Activated naive CD4-positive, alpha-beta T cell treated with anti-CD3 and anti-CD28 coated beads for 36 hours (primary cell): Measurements from ENCODE around the gene SCRT2. TPM values are rescaled to one million over a fixed set of nuclear protein-coding genes. Genes with fewer than 3 reads are reported as not detected.

Source experiments
- CTCF ChIA-PET: fragments of 350-600 bp; sonication (Branson Sonifier 250); formaldehyde crosslinking; loops from one replicate; lab custom pipeline; 2021; ENCODE audit warnings: antibody characterized with exemption; lab: Charles Lee
- DNase-seq: peaks from one replicate; pipeline ENCODE4 v3.0.0-alpha.2; 2020
- H3K27ac Mint-ChIP-seq: one replicate; pipeline ENCODE4 v1.8.0; 2021; ENCODE audit warnings: mild to moderate bottlenecking, mixed read lengths
- H3K27me3 Mint-ChIP-seq: one replicate; pipeline ENCODE4 v1.8.0; 2021; ENCODE audit warnings: low read depth, mixed read lengths
- H3K36me3 Mint-ChIP-seq: one replicate; pipeline ENCODE4 v1.8.0; 2021; ENCODE audit warnings: low read depth, mixed read lengths
- H3K4me1 Mint-ChIP-seq: one replicate; pipeline ENCODE4 v1.8.0; 2021; ENCODE audit warnings: low read depth, mixed read lengths
- H3K4me3 Mint-ChIP-seq: one replicate; pipeline ENCODE4 v1.8.0; 2021; ENCODE audit warnings: mild to moderate bottlenecking, moderate library complexity, mixed read lengths
- H3K9me3 Mint-ChIP-seq: one replicate; pipeline ENCODE4 v1.8.0; 2021; ENCODE audit warnings: mixed read lengths
- intact Hi-C: fragments of 100-400 bp; cut with micrococcal nuclease; formaldehyde crosslinking; loops from one replicate; pipeline ENCODE4 v1.15.1; 2023
- total RNA-seq, 2 experiments: library from RNA; stranded (reverse); gene quantifications; one replicate each; pipeline ENCODE4 v1.2.3, GENCODE V29; 2021

Gene SCRT2
- total RNA-seq, 2 experiments from 2014 or later, result not detected

DNA sequence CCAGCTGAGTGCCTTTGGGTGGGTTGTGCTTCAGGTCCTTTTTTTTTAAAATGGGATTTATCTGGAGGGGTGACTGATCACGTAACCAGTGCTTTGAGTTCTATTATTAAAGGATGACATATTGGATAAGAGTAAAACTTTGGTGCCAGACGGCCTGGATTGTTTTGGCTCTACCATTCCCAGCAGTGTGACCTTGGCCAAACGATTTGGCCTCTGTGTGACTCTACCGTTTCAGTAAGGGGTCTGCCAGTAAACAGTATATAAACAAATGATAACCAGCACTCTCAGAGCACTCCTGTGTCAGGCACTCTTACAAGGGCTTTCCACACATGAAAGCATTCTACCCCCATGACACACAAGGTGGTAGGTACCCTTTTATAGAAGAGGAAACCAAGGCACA is 8.7 kb downstream of the SCRT2 start:
- Mint-ChIP-seq H3K27me3 (peaks cover 58% of the 10 kb centered on the region), H3K4me1 (peaks cover 4% of the 10 kb centered on the region), H3K27ac (no peak overlapping the region), H3K36me3 (no peaks in the 10 kb centered on the region), H3K4me3 (no peak overlapping the region), H3K9me3 (no peaks in the 10 kb centered on the region)
- intact Hi-C loops, result loop anchor here (1.0 to 5.0 kb wide), 4 partner anchors 14 to 313 kb away; partner anchors contain the start of gene SRXN1
- CTCF ChIA-PET, result interaction anchor here (0.7 to 2.7 kb wide), 12 partner anchors 10 to 314 kb away, joined by 3 to 15 read pairs (median 4); no protein-coding TSS in a partner anchor
- DNase-seq, result no peak

DNA sequence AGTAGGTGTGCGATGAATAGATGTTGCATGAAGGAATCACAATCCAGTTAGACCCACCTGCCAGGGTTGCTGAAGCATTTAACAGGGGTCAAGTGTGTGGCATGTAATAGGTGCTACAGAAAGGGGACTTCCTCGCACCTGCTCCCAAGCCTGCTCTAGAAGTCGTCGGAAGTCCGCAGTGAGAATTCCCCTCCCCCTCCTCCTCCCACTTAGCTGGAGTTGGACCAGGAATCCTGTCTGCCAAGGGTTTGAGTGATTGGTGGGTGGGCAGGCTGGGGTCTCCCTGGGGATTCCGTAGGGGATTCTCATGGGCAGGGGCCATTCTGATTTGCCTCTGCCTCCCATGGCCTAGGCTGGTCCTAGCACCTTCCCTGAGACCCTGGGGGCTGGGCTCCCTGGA is 10.3 kb downstream of the SCRT2 start:
- Mint-ChIP-seq H3K9me3 (no peaks in the 10 kb centered on the region), H3K4me3 (no peak overlapping the region), H3K27me3 (peaks cover 55% of the 10 kb centered on the region), H3K36me3 (no peaks in the 10 kb centered on the region), H3K4me1 (peaks cover 4% of the 10 kb centered on the region), H3K27ac (no peak overlapping the region)
- DNase-seq, result no peak
- CTCF ChIA-PET, result no interaction called here
- intact Hi-C loops, result loop anchor here (5.0 kb wide), 1 partner anchor 62 kb away; no protein-coding TSS in a partner anchor

DNA sequence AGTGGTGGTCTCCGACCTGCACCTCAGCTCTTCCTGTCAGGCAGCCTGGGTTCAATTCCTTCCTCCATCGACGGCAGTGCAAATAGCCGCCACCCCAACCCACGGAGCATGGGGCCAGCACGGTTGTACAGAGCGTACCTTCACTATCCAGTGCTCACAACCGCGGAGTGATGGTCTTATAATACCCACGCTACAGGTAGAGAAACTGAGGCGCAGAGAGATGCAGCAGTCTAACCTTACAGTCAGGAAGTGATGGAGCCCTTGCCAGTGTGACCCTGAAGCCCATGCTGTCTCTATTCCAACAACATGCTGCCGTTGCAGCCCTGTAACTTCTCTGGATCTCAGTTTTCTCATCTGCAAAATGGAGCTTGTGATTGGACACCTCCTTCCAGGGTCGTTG is 11.0 kb downstream of the SCRT2 start:
- CTCF ChIA-PET, result no interaction called here
- intact Hi-C loops, result no loop called here
- Mint-ChIP-seq H3K27ac (no peak overlapping the region), H3K36me3 (no peaks in the 10 kb centered on the region), H3K27me3 (peaks cover 52% of the 10 kb centered on the region), H3K9me3 (no peaks in the 10 kb centered on the region), H3K4me1 (peaks cover 4% of the 10 kb centered on the region), H3K4me3 (no peak overlapping the region)
- DNase-seq, result no peak

DNA sequence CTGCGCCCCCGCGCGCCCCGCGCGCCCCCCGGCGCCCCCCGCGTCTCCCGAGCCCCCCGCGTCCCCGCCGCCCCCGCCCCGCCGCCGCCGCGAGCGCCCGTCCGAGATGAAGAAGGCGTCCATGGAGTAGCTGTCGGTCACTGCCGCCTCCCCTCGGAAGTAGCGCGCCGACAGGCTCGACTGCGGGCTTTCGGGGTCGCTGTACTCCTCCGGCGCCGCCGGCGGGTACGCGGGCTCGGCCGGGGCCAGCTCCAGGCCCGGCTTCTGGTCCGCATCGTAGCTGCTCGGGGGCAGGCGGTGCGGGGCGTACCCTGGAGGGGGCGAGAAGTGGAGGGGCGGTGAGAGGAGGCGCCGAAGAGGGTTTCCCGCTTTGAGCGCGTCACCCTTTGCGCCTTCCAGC is 11.5 kb downstream of the SCRT2 start:
- intact Hi-C loops, result no loop called here
- no peak for DNase-seq
- H3K27ac Mint-ChIP-seq, result no peak overlapping the region
- CTCF ChIA-PET, result no interaction called here
- H3K36me3 Mint-ChIP-seq, result no peaks in the 10 kb centered on the region
- peaks cover 4% of the 10 kb centered on the region for H3K4me1 Mint-ChIP-seq
- H3K27me3 Mint-ChIP-seq, result peaks cover 52% of the 10 kb centered on the region
- no peaks in the 10 kb centered on the region for H3K9me3 Mint-ChIP-seq
- no peak overlapping the region for H3K4me3 Mint-ChIP-seq

DNA sequence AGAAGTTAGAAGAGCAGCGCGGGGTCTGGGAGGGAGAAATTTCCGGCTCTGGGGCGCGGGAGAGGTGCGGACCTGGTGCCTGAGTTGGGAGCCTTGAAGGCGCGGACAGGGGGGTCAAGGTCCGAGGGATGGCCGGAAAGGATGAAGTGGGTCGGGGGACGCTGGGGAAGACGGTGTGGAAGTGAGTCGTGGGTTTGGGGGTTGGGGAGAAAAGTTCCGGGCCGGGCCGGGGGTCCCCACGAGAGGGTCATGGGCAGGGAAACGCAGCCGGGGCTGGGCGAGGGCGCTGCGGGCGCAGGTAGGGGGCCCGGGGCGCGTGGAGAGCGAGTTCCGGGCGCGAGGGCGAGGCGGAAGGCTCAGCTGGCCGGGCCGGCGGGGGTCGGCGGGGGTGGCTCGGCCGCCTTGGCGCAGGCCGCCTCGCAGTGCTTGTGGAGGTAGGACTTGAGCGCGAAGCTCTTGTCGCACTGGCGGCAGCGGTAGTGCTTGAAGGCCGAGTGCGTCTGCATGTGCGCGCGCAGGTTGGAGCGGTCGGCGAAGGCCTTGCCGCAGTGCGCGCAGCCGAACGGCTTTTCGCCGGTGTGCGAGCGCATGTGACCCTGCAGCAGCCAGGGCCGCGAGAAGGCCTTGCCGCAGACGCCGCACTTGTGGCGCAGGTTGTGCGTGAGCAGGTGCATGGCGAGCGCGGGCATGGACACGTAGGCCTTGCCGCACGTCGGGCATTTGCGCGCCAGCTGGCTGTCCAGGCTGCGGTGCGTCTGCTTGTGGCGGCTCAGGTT is 12.1 kb downstream of the SCRT2 start:
- no peak overlapping the region for H3K27ac Mint-ChIP-seq
- H3K4me1 Mint-ChIP-seq, result peaks cover 4% of the 10 kb centered on the region
- H3K4me3 Mint-ChIP-seq, result no peak overlapping the region
- no peaks in the 10 kb centered on the region for H3K36me3 Mint-ChIP-seq
- intact Hi-C loops, result no loop called here
- DNase-seq, result no peak
- no peaks in the 10 kb centered on the region for H3K9me3 Mint-ChIP-seq
- peaks cover 53% of the 10 kb centered on the region for H3K27me3 Mint-ChIP-seq
- CTCF ChIA-PET, result no interaction called here

DNA sequence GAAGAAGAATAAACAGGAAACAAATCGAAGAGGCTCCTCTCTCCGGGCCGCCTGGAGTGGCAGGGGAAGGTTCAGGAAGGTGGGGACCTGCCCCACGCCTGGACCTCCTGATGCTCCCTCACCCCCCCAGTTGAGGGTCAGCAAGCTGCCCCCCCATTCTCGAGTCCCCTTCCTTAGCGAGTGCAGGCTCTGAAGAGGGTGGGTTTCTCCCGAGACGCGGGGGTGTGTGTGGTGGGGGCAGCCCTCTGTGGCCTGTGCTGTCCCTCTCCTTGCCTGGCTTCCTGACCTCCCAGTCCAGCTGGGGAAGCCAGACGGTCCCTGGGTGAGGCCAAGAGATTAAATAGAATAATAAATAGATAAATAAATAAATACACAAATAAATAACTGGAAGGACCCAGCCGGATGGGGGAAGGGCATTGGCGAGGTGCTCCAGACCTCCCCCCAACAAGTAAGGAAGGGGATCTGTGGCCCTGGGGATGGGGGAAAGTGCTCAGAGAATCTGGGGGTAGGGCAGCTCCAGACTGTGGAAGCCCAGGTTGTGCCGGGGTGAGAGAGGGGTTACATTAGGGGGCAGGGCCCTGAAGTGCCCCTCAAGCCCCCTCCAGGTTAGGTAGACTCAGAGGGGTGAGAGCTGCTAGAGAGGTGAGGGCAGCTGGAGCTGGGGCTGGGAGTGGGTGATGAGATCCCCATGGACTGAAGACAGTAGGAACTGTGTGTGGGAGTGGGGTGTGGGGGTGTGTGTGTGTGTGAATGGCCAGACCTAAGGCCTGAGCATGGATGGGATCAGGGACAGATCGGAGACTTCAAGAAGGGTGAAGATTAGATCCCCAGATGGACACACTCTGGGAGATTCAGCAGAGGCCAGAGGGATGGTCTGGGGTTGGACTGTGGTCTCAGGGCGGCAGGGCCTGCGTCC is 13.1 kb downstream of the SCRT2 start:
- intact Hi-C loops, result no loop called here
- Mint-ChIP-seq H3K36me3 (no peaks in the 10 kb centered on the region), H3K4me1 (peaks cover 4% of the 10 kb centered on the region), H3K9me3 (no peaks in the 10 kb centered on the region), H3K27ac (no peak overlapping the region), H3K4me3 (no peak overlapping the region), H3K27me3 (peaks cover 52% of the 10 kb centered on the region)
- CTCF ChIA-PET, result interaction anchor here (0.6 to 0.7 kb wide), 2 partner anchors 112 to 118 kb away, joined by 3 read pairs; no protein-coding TSS in a partner anchor
- no peak for DNase-seq

DNA sequence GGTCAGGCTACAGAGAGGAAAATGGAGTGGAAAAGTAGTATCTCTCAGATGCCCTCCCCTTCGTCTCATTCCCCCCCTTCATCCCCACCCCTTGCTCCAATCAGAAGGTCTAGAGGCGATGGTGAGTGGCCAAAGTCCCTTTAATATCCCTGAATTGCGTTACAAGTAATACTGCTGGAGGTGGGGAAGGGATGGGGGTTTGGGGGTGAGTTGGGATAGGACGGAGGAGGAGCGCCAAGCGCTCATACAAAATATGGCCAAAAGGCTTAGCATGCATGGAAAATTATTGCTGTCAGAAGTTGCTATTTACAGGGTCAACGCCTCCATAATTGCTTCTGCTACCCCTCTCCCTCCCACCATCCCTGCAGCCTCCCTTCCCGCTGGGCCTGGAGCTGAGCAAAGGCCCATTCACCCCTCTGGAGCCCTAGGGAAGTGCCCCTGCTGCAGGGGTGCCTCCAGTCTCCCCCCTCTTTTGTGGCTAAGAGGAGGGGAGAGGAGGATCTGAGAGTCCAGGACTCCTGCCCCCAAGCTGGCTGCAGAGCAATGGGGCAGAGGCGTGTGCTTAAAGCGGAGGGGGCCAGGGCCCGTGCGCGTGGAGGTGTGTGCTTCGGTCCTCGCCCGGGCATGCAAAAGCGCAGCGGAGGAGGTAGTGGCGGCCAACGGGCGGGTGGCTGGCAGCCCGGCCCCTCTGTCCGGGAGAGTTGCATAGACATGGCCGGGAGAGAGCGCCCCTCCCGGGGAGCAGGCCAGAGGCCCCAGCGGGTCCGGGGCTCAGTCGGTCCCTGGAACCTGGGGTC is 13.9 kb downstream of the SCRT2 start:
- H3K9me3 Mint-ChIP-seq, result no peaks in the 10 kb centered on the region
- CTCF ChIA-PET, result interaction anchor here (1.2 kb wide), 1 partner anchor 14 kb away, joined by 3 read pairs; no protein-coding TSS in a partner anchor

DNA sequence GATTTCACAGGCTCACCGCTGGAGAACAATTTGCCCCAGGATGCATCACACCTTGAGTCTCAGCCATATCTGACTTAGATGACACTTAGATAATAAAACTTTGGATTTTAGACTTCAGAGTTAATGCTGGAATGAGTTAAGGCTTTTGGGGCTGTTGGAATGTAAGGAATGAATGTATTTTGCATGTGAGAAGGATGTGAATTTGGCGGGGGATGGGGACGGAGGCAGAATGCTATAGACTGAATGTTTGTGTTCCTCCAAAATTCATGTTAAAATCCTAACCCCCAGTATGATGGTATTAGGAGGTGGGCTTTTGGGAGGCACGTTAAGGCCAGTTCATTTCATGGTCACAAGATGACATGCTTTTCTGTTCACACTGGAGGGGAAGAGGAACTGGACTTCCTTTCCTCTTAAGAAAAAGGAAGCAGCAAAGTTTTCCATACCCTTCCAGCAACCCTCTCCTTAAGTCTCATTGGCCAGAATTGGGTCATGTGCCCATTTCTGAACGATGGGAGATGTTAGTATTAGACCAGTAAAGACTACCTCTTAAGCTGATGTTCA is 16.8 kb downstream of the SCRT2 start:
- peaks cover 40% of the 10 kb centered on the region for H3K27me3 Mint-ChIP-seq
- no peaks in the 10 kb centered on the region for H3K9me3 Mint-ChIP-seq
- no peaks in the 10 kb centered on the region for H3K36me3 Mint-ChIP-seq
- H3K4me1 Mint-ChIP-seq, result peaks cover 4% of the 10 kb centered on the region
- intact Hi-C loops, result no loop called here
- no peak overlapping the region for H3K27ac Mint-ChIP-seq
- no peak for DNase-seq
- no peak overlapping the region for H3K4me3 Mint-ChIP-seq
- CTCF ChIA-PET, result no interaction called here

More for the DNA sequence above, 13.9 kb downstream of the SCRT2 start:
- Mint-ChIP-seq H3K27me3 (peaks cover 45% of the 10 kb centered on the region), H3K36me3 (no peaks in the 10 kb centered on the region), H3K27ac (no peak overlapping the region), H3K4me1 (peaks cover 4% of the 10 kb centered on the region), H3K4me3 (no peak overlapping the region)
- DNase-seq, result no peak
- intact Hi-C loops, result no loop called here

DNA sequence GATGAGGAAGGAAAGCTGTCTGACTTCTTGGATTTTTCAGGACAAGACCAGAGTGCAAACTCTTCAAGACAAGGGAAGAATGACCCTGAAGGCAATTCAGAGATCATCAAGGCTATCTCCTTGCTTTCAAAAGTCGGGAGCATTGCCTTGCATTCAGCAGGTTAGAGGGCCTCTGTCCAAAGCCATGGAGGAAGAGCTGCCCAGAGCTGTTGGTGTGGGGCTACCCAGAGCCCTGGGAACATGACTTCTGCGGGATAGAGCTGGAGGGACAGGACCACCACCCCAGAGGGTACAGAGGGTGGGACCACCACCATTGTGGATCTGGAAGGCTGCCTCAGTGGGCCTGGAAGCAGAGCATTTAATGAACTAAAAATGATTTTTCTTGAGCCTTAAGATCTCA is 17.4 kb downstream of the SCRT2 start:
- H3K9me3 Mint-ChIP-seq, result no peaks in the 10 kb centered on the region
- H3K4me1 Mint-ChIP-seq, result peaks cover 5% of the 10 kb centered on the region
- DNase-seq, result no peak
- CTCF ChIA-PET, result no interaction called here
- H3K27me3 Mint-ChIP-seq, result peaks cover 38% of the 10 kb centered on the region
- H3K36me3 Mint-ChIP-seq, result no peaks in the 10 kb centered on the region
- H3K27ac Mint-ChIP-seq, result no peak overlapping the region
- no peak overlapping the region for H3K4me3 Mint-ChIP-seq
- intact Hi-C loops, result no loop called here

DNA sequence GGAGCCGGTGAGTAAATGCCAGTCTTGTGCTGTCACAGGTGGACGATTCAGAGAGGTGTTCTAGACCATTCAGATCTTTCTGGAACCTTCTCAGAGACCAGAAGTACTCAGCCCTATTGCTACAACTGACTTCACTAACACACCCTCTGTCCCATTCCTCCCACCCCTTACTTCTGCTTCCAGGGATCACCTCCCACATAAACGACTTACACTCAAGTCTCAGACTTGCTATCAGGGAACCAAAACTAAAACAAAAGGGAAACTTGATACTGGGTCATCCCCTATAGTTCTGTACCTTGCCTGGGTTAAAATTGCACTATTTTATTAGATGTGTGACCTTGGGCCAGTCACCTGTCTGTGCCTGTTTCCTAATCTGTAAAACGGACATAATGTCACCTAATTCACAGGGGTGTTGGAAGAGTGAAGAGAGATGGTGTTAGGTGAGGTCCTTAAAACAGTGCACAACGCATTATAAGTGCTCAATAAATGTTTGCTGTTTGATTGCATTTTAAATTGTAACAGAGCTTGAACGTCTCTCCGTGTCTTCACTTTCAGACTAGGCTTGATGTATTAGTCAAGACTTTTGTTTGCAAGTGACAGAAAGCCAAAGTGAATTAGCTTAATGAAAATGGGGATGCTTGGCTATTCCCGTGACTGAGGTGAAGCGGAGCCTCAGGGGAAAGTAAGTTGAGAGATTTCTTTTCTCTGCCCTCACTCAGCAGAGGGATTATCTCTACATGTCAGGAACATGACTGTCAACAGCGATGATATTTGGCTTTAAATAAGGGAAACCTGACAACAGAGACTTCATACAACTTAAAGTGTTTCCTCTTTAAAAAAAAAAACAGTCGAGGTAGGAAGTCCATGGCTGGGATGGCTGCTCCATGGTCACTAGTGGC is 19.6 kb downstream of the SCRT2 start:
- peaks cover 23% of the 10 kb centered on the region for H3K27me3 Mint-ChIP-seq
- CTCF ChIA-PET, result interaction anchor here (1.4 to 1.7 kb wide), 2 partner anchors 11 kb away, joined by 5 to 7 read pairs; no protein-coding TSS in a partner anchor
- no peak for DNase-seq
- intact Hi-C loops, result no loop called here
- no peaks in the 10 kb centered on the region for H3K9me3 Mint-ChIP-seq
- H3K36me3 Mint-ChIP-seq, result no peaks in the 10 kb centered on the region
- H3K4me1 Mint-ChIP-seq, result peaks cover 8% of the 10 kb centered on the region
- no peak overlapping the region for H3K4me3 Mint-ChIP-seq
- H3K27ac Mint-ChIP-seq, result no peak overlapping the region

DNA sequence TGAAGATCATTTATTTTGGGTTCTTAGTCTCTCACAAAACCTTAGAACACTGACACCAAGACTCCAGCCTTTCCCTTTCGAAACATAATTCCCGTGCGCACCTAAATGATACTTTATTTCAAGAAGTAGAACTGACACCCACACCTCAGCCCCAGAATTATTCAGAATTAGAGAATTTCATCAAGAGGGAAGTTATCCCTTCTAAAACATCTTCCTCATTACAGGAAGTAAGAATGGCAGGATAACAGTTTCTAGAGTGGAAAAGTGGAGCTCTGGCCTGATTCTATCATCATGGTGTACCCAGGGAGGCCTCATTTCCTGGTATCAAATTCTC is 21.2 kb downstream of the SCRT2 start:
- Mint-ChIP-seq H3K4me3 (no peak overlapping the region), H3K36me3 (peaks cover 5% of the 10 kb centered on the region), H3K4me1 (peaks cover 8% of the 10 kb centered on the region), H3K9me3 (no peaks in the 10 kb centered on the region), H3K27me3 (peaks cover 18% of the 10 kb centered on the region), H3K27ac (no peak overlapping the region)
- intact Hi-C loops, result loop anchor here (5.0 kb wide), 1 partner anchor 468 kb away; no protein-coding TSS in a partner anchor
- DNase-seq, result no peak
- CTCF ChIA-PET, result interaction anchor here (1.4 to 1.7 kb wide), 2 partner anchors 9 to 13 kb away, joined by 5 to 7 read pairs; no protein-coding TSS in a partner anchor
